Measurements from ENCODE around the gene SLC9A9. TPM values are rescaled to one million over a fixed set of nuclear protein-coding genes. Genes with fewer than 3 reads are reported as not detected.

SLC9A9 gene
- polyA plus RNA-seq, 1 donor from 2014 or later: 0.54 TPM

- TF ChIP-seq SMC3 (conservative IDR thresholded peaks at IDR 0.05; ENCODE audit: poor library complexity) (no peak), EZH2 (IDR thresholded peaks at IDR 0.05; ENCODE audit: borderline replicate concordance, insufficient read depth, low read length, poor library complexity, severe bottlenecking) (no peak), EP300 (conservative IDR thresholded peaks at IDR 0.05; ENCODE audit: poor library complexity, severe bottlenecking) (no peak), TAF1 (IDR thresholded peaks at IDR 0.05; ENCODE audit: low read depth) (no peak), RAD21 (conservative IDR thresholded peaks at IDR 0.05) (no peak), MXI1 (conservative IDR thresholded peaks at IDR 0.05; ENCODE audit: poor library complexity, severe bottlenecking) (no peak), POLR2AphosphoS5 (IDR thresholded peaks at IDR 0.05) (no peak), CTCF (IDR thresholded peaks at IDR 0.05; ENCODE audit: poor library complexity, severe bottlenecking) (no peak), REST (IDR thresholded peaks at IDR 0.05; ENCODE audit: borderline replicate concordance) (no peak)
- H3K27ac ChIP-seq (ENCODE audit: low read length): no peak overlapping the region
- H3K9me2 ChIP-seq (ENCODE audit: insufficient read depth, low read length): no peaks in the 10 kb centered on the region
- no peak overlapping the region for H3K4me2 ChIP-seq (ENCODE audit: low read length)
- H3K27me3 ChIP-seq (ENCODE audit: insufficient read depth, low read depth, low read length): no peaks in the 10 kb centered on the region
- no peaks in the 10 kb centered on the region for H3K9me3 ChIP-seq (ENCODE audit: low read length)
- H3K36me3 ChIP-seq (ENCODE audit: insufficient read depth, low read length): no peaks in the 10 kb centered on the region
- no peak overlapping the region for H2AFZ ChIP-seq (ENCODE audit: low read depth, low read length)
- no peaks in the 10 kb centered on the region for H3F3A ChIP-seq (ENCODE audit: insufficient read depth, low read length, poor library complexity, severe bottlenecking)
- H3K9ac ChIP-seq (ENCODE audit: low read length): no peak overlapping the region
- no peaks in the 10 kb centered on the region for H3K79me2 ChIP-seq (replicated peaks; ENCODE audit: insufficient read depth, low read length)
- no peak overlapping the region for H3K4me3 ChIP-seq (ENCODE audit: low read length)
- H4K20me1 ChIP-seq (ENCODE audit: insufficient read depth): no peaks in the 10 kb centered on the region
Measured at GRCh38 chr3:143476965-143477640, 371.2 kb downstream of the SLC9A9 start.

GRCh38 chr3:143475981-143476380 is 372.3 kb downstream of the SLC9A9 start:
- Histone ChIP-seq H3K27ac (ENCODE audit: low read length) (no peak overlapping the region), H3K9me2 (ENCODE audit: insufficient read depth, low read length) (no peaks in the 10 kb centered on the region), H3K4me3 (ENCODE audit: low read length) (no peak overlapping the region), H3K27me3 (ENCODE audit: insufficient read depth, low read depth, low read length) (no peaks in the 10 kb centered on the region), H3K36me3 (ENCODE audit: insufficient read depth, low read length) (no peaks in the 10 kb centered on the region), H3F3A (ENCODE audit: insufficient read depth, low read length, poor library complexity, severe bottlenecking) (no peaks in the 10 kb centered on the region), H4K20me1 (ENCODE audit: insufficient read depth) (no peaks in the 10 kb centered on the region), H3K4me2 (ENCODE audit: low read length) (no peak overlapping the region), H3K9me3 (ENCODE audit: low read length) (no peaks in the 10 kb centered on the region), H2AFZ (ENCODE audit: low read depth, low read length) (no peak overlapping the region), H3K79me2 (replicated peaks; ENCODE audit: insufficient read depth, low read length) (no peaks in the 10 kb centered on the region), H3K9ac (ENCODE audit: low read length) (no peak overlapping the region)
- TF ChIP-seq EP300 (conservative IDR thresholded peaks at IDR 0.05; ENCODE audit: poor library complexity, severe bottlenecking): no peak
- no peak for TF ChIP-seq CTCF (IDR thresholded peaks at IDR 0.05; ENCODE audit: poor library complexity, severe bottlenecking)
- TF ChIP-seq REST (IDR thresholded peaks at IDR 0.05; ENCODE audit: borderline replicate concordance): no peak
- TF ChIP-seq POLR2AphosphoS5 (IDR thresholded peaks at IDR 0.05): no peak
- no peak for TF ChIP-seq SMC3 (conservative IDR thresholded peaks at IDR 0.05; ENCODE audit: poor library complexity)
- TF ChIP-seq RAD21 (conservative IDR thresholded peaks at IDR 0.05): no peak
- no peak for TF ChIP-seq MXI1 (conservative IDR thresholded peaks at IDR 0.05; ENCODE audit: poor library complexity, severe bottlenecking)
- TF ChIP-seq TAF1 (IDR thresholded peaks at IDR 0.05; ENCODE audit: low read depth): no peak
- TF ChIP-seq EZH2 (IDR thresholded peaks at IDR 0.05; ENCODE audit: borderline replicate concordance, insufficient read depth, low read length, poor library complexity, severe bottlenecking): no peak
